Fibroblast of mammary gland (primary cell): Measurements from ENCODE around the gene DLST.

Experiments used
- DNase-seq: peaks from one replicate; pipeline ENCODE4 v3.0.0-alpha.2; 2010; ENCODE audit warnings: low read depth
- H3K4me3 ChIP-seq: 2 replicates; pipeline ENCODE4 v1.5.1; 2011; ENCODE audit warnings: low read depth, mild to moderate bottlenecking, low read length, moderate library complexity; ENCODE audit not compliant: control insufficient read depth
- CTCF ChIP-seq: conservative IDR thresholded peaks from 2 replicates; pipeline ENCODE4 v1.5.1; 2011; ENCODE audit warnings: low read depth, low read length, inconsistent platforms; ENCODE audit not compliant: control insufficient read depth, insufficient read depth

Gene DLST

DNA sequence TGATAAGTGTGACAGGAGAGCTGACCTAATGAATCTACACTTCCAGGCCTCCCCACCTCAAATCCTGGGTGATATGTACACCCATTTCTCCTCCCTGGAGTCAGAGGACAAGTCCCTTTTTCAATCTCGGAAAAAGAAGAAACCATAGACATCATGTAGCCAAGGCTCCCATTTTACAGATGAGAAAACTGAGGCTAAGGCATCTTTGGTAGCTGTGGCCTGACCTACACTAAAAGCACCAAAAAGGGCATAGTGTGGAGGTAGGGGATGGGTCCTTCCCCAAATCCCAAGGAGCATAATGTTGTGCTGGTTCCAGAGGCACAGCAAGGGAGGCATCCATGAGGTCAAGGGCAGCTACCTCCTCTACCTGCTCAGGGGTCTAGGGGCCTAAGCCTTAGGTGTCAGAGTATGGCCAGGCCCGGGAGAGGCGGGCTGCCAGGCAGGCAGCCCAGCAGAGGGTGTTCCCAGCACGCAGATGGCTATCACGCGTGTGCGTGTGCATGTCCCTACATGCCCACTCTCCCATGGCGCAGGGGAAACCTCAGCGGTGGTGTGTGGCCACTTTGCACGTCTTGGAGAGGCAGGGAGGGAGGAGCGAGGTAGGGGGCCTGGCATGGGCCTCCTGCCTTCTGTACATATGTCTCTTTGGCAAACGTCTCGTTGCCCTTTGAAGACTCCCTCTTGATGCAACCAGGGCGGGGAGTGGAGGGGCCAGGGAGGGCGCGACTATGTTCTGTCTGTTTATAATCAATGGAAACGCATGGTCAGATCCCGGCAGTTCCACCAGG, 71.2 kb downstream of the DLST start:
- H3K4me3 ChIP-seq: no peak overlapping the region
- no peak for TF ChIP-seq CTCF
- DNase-seq: no peak
